HL-60/S4 treated with retinoic acid at 250 ng/mL for 4 days and 3 days (cell line): ENCODE measurements around the gene FOXB2.
"Not testable (repeated sequence)": the region's sequence is repeated elsewhere in the genome, so short reads cannot be mapped to it uniquely, and the experiment has no call there.

Experiments
- in situ Hi-C: fragments of 300-500 bp; cut with MboI; formaldehyde crosslinking; loops from 2 replicates; pipeline ENCODE4 v1.7.0; 2022; ENCODE audit warnings: low sequenced_read_pairs

Gene FOXB2

GRCh38 chr9:77043743-77044142, 24.3 kb downstream of the FOXB2 start:
- in situ Hi-C loops, result not testable (repeated sequence)

- in situ Hi-C loops, result not testable (repeated sequence)
These were observed 41.2 kb downstream of the FOXB2 start for GRCh38 chr9:77060681-77061080.

GRCh38 chr9:77063645-77064285, 44.3 kb downstream of the FOXB2 start:
- in situ Hi-C loops, result no loop called here

GRCh38 chr9:77066388-77066787, 46.9 kb downstream of the FOXB2 start:
- in situ Hi-C loops, result no loop called here
